K562 (cell line): ENCODE results near the gene PSME4.

Experiments
- EZH2 ChIP-seq: IDR thresholded peaks from 2 replicates; pipeline ENCODE4 v1.6.1; 2012; ENCODE audit warnings: low read depth, mild to moderate bottlenecking, inconsistent platforms, low read length, borderline replicate concordance
- HDAC8 ChIP-seq: fragments of 450-650 bp; IDR thresholded peaks from 2 replicates; pipeline ENCODE4 v1.6.1; 2016; ENCODE audit warnings: mild to moderate bottlenecking, missing genetic modification characterization, moderate library complexity, missing compliant biosample characterization
- NCOA1 ChIP-seq: fragments of 450-650 bp; IDR thresholded peaks from 2 replicates; pipeline ENCODE4 v1.6.1; 2016; ENCODE audit warnings: low read depth
- PHF8 ChIP-seq: fragments of 200-600 bp; sonication (generic); IDR thresholded peaks from 2 replicates; pipeline ENCODE4 v1.6.1; 2012; ENCODE audit warnings: mixed run types, mild to moderate bottlenecking, inconsistent platforms, low read length, moderate library complexity, borderline replicate concordance
- RNF2 ChIP-seq: sonication (generic); IDR thresholded peaks from 2 replicates; pipeline ENCODE4 v1.6.1; 2016
- TF ChIP-seq, protein P1 (sequence below), 2 experiments: fragments of 450-650 bp; formaldehyde crosslinking in 1 of 2; IDR thresholded peaks; 2 replicates each; pipeline versions ENCODE4 v1.4.0 to v1.6.1; 2014 to 2020; ENCODE audit warnings: mild to moderate bottlenecking in 2 of 2, borderline replicate concordance in 1 of 2, low read depth in 1 of 2

DNA sequence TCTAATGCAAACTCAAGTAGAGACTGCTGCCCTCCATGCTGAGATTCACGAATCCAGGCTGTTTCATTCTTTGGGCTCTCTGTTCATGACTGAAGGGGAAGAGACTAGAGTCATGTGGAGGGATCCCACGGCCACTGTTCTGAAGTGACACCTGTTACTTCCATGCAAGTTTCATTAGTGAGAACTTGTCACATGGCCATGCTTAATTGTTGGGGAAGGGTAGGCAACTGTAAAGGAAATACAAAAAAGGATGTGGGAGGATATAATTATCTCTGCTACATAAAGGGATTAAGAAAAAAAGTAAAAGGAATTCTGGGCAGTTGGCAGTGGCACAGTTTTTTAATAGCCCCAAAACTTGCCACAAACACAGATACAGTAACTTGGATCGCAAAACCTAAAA lies 28.0 kb upstream of the PSME4 start:
- TF ChIP-seq PHF8 (no peak), RNF2 (no peak), HDAC8 (no peak), EZH2 (no peak), NCOA1 (no peak)
- TF ChIP-seq, protein P1, sequence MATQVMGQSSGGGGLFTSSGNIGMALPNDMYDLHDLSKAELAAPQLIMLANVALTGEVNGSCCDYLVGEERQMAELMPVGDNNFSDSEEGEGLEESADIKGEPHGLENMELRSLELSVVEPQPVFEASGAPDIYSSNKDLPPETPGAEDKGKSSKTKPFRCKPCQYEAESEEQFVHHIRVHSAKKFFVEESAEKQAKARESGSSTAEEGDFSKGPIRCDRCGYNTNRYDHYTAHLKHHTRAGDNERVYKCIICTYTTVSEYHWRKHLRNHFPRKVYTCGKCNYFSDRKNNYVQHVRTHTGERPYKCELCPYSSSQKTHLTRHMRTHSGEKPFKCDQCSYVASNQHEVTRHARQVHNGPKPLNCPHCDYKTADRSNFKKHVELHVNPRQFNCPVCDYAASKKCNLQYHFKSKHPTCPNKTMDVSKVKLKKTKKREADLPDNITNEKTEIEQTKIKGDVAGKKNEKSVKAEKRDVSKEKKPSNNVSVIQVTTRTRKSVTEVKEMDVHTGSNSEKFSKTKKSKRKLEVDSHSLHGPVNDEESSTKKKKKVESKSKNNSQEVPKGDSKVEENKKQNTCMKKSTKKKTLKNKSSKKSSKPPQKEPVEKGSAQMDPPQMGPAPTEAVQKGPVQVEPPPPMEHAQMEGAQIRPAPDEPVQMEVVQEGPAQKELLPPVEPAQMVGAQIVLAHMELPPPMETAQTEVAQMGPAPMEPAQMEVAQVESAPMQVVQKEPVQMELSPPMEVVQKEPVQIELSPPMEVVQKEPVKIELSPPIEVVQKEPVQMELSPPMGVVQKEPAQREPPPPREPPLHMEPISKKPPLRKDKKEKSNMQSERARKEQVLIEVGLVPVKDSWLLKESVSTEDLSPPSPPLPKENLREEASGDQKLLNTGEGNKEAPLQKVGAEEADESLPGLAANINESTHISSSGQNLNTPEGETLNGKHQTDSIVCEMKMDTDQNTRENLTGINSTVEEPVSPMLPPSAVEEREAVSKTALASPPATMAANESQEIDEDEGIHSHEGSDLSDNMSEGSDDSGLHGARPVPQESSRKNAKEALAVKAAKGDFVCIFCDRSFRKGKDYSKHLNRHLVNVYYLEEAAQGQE (IDR thresholded peaks at IDR 0.05; ENCODE audit: borderline replicate concordance), result no peak
- TF ChIP-seq, protein P1 (CRISPR knock-in tag; IDR thresholded peaks at IDR 0.05; ENCODE audit: low read depth), result no peak
